GM15510 (cell line): ENCODE data around the gene SCML2.

Experiments used
- POLR2A ChIP-seq: IDR thresholded peaks from 3 replicates; pipeline ENCODE4 v1.6.1; 2011; ENCODE audit warnings: borderline replicate concordance; ENCODE audit not compliant: insufficient read length; ENCODE audit errors: extremely low read depth

Gene SCML2

DNA sequence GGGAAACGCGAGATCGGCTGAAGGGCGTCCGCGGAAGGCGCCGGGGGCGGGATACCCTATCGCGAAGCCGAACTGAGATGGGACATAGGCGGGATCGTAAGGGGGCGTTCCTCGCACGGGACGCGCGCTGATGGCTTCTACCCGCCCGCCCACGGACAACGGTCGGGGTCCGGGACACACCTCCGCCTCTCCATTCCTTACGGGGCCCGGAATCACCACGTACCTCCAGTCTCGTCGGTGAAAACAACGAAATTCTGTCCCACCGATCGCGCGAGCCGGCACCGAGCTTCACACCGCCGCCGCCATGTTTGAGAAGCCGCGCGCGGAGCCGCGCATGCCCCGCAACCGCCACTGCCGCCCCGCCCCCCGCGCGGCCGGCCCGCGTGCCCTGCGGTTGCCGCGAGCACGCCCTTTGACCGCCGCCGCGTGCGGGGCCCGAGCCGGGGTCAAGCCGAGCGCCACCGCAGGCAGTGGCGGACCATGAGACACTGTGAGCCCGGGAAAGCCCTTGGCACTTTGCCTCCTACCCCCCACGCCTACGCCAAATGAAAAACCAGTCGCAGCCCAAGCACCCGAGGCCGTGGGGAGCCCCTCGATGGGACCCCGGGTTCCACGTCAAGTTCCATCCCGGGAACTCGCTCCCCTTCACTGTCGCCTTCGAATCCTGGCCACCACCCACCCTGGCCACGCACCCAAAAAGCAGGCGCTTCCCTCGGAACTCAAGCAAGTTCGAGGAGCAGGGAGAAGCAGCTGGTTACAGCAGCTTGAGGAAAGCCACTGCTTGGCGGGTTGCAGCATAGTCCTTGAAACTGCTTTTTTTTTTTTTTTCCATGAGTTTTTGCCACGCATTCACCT lies at the start of gene SCML2:
Gene SCML2 (minus strand): TSS at position 320 of the 855 bp plus-strand sequence. CDS start 20,617 bp downstream, outside the sequence.
- TF ChIP-seq POLR2A: no peak

- no peak for TF ChIP-seq POLR2A
Observed at GRCh38 chrX:18401848-18402213, 47.3 kb upstream of the SCML2 start.

DNA sequence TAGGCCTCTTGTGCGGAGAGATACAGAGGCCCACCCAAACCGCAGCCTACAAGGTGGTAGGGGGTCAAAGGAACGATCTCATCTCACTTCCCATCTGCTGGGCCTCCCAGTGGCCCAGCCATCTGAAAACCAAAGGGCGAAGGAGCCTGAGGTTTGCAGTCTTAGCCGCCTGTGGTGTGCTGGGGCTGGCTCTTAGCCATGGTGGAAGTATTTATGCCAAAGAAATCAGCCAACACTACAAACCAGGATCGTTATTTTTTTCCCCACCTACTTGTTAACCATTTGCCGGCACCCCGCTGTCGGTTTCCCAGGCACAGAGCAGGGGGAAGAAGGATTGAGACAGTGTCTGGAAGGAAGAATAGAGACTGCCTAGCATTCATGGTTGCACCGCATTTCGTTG lies 40.0 kb upstream of the SCML2 start:
- TF ChIP-seq POLR2A: no peak

DNA sequence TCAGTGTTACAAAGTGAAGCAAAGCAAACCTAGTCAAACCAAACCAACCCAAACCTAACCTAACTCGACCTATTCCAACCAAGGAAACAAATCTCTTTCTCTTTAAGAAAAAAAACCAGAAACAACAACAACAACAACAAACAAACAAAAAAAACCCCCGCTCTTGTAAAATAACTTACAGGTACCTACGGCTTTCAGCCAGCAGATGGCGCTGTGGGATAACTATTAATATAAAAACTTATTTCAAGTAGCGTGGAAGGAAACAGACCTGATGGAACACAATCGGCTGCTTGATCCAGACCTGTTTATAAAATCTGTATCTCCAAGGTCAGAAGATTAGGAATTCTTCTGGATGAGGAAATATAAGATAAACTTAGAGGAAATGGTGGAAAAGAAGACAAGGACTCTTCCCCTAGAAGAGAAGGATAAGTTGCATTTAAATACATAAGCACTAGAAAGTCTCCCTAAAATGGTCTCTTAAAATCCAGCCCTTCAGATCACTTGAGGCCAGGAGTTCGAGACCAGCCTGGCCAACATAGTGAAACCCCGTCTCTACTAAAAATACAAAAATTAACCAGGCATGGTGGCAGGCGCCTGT lies 36.6 kb upstream of the SCML2 start:
- no peak for TF ChIP-seq POLR2A

GRCh38 chrX:18389966-18390365 lies 35.5 kb upstream of the SCML2 start:
- no peak for TF ChIP-seq POLR2A

GRCh38 chrX:18377796-18378195 lies 23.3 kb upstream of the SCML2 start:
- TF ChIP-seq POLR2A: no peak

- TF ChIP-seq POLR2A: no peak
Observed at GRCh38 chrX:18368402-18368801, 13.9 kb upstream of the SCML2 start.

- TF ChIP-seq POLR2A: no peak
Observed at GRCh38 chrX:18360867-18361266, 6.4 kb upstream of the SCML2 start.

DNA sequence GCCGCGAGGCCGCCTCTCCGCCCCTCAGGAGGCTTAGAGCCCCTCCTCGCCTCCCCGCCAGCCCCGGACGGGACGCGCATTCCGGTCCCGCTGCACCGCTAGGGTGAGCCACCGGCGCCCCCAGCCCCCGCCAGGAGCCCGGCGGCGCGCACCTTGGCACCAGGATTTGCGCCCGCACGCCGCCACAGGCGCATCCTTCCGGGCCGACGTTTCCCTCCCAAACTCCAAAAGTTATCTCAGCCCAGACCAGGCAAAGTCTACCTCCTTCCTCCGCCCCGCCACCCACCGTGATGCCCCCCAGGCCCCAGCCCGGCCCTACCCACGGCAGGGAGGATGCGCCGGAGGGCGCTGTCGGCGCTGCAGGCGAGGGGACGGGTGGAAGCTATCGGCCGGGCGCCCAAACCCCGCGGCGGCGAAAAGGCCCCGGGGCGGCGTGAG lies 538 bp downstream of the SCML2 start:
- TF ChIP-seq POLR2A: no peak

GRCh38 chrX:18351784-18352183 lies 2.7 kb downstream of the SCML2 start:
- TF ChIP-seq POLR2A: no peak

- TF ChIP-seq POLR2A: no peak
Observed at GRCh38 chrX:18348047-18348446, 6.4 kb downstream of the SCML2 start.

- TF ChIP-seq POLR2A: no peak
Observed at GRCh38 chrX:18309401-18309800, 45.1 kb downstream of the SCML2 start.

GRCh38 chrX:18297251-18297650 lies 57.2 kb downstream of the SCML2 start:
- no peak for TF ChIP-seq POLR2A

DNA sequence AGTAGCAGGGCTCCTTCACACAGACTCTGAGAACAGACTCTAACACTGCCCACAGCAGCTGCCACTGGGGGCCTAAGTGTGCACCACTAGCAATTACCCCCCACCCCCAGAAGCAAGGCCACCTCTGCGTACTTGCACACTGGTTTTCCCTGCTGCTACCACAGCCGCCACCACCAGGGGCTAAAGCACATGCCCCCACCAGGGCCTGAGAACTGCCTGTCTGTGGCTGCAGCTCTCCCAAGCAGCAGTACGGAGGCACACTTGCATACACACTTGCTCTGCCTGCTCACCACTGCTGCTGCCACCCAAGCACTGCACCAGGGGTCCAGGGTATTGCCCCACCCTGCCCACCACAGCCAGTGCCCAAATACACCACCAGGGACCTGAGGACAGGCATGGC lies 59.6 kb downstream of the SCML2 start:
- TF ChIP-seq POLR2A: no peak

DNA sequence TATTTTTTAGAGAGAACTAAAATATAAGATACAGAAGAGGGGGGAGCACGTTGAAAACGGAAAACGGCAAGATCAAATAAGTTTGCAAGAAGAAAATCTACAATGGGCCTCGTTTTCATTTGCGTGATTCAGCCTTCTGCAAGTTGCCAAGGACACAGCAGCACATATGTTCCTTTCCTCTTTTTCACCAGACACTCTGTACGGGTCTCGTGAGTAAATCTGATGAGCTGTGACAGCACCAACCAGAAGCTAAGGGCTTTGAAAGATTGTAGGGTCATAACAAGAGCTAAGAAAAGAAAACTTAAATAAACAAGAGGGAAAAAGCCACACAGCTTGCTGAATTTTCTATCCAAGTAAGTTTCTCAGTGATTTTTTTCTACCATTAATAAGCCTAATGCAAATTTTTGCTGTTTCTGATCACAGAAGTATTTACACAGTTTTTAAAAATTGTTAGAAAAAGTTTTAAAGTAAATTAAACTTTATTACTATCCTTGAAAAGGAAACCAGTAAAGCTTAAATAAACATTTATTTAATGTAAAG lies 63.4 kb downstream of the SCML2 start:
- TF ChIP-seq POLR2A: no peak

DNA sequence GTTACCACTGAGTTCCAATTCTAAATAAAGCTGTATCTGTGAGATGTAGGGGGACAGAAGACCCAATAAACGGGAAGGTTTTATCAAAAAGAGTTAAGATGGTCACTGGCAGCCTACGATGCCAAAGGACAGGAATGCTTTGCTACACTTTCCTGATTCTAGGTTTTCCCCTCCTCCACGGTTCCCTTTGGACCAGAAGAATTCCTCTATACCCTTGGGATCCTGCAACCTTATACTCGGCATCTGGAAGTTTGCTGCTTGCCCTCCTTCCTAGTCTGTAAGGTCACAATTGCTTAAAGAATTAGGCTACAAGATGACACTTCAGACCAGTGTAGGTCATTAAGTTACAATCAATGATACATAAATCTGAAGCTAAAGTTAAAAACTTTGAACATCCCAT lies 64.3 kb downstream of the SCML2 start:
- TF ChIP-seq POLR2A: no peak

DNA sequence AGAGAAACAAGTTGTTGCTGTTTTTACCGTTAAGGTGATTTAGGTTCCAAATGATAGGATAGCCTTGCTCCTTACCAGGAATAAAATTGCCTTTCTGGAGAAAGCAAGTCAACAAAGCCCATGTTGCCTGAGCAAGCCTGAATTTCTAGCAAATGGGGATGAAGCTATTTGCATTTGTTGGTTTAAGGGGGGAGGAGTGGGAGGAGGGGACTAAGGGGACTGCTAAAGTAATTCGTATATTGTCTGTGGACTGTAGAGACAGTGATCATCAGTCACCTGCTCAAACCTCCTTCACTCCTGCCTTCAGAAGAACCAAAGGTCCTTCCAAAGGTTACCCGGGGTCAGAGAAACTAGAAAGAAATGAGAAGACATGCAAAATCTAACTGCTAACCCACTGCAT lies 65.8 kb downstream of the SCML2 start:
- TF ChIP-seq POLR2A: no peak

DNA sequence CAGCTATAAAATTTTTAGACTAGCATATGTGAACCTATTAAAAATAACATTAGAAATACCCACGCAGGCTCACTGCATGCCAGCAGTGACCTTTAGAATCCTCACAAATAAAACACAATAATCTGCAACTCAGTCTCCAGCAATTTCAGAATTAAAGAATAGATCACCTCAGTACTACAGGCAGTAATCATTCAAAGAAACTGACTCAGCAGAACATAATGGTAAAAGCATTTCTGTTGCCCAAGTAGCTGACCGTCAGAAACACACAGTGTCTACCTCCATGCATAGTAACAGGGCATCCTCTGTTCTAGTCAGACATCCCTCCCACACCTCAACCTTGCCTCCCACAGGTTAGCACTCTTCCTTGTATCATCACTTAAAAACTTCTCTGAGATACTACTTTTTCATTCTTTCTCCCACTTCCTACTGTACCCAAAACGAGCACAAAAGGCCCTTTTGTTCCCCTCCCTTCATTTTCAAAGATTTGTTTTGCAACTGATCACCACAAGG lies 68.1 kb downstream of the SCML2 start:
- TF ChIP-seq POLR2A: no peak
